Trophoblast cell (in vitro differentiated cells and primary cell): Measurements from ENCODE around the gene PLEKHM3.

Source experiments
- DNase-seq, 2 donors: peaks; one replicate each; pipeline ENCODE4 v3.0.0-alpha.2; 2016
- H2AFZ ChIP-seq: 2 replicates; pipeline ENCODE4 v1.6.1; 2013; ENCODE audit warnings: low read length, moderate library complexity, mild to moderate bottlenecking; ENCODE audit not compliant: insufficient read depth, poor library complexity
- H2AK5ac ChIP-seq: 2 replicates; pipeline ENCODE4 v1.6.1; 2013; ENCODE audit warnings: mild to moderate bottlenecking, low read length
- H2BK120ac ChIP-seq: 2 replicates; pipeline ENCODE4 v1.6.1; 2013; ENCODE audit warnings: low read length, mild to moderate bottlenecking, moderate library complexity; ENCODE audit not compliant: insufficient read depth, poor library complexity
- H2BK12ac ChIP-seq: 2 replicates; pipeline ENCODE4 v1.6.1; 2013; ENCODE audit warnings: mild to moderate bottlenecking, low read length, moderate library complexity
- H2BK5ac ChIP-seq: 2 replicates; pipeline ENCODE4 v1.6.1; 2013; ENCODE audit warnings: low read length, low read depth, moderate library complexity, mild to moderate bottlenecking; ENCODE audit not compliant: poor library complexity
- H3K14ac ChIP-seq: 2 replicates; pipeline ENCODE4 v1.6.1; 2013; ENCODE audit warnings: mild to moderate bottlenecking, low read length
- H3K18ac ChIP-seq: 2 replicates; pipeline ENCODE4 v1.6.1; 2013; ENCODE audit warnings: mild to moderate bottlenecking, low read length
- H3K23ac ChIP-seq: 2 replicates; pipeline ENCODE4 v1.6.1; 2013; ENCODE audit warnings: low read length
- H3K27ac ChIP-seq: 2 replicates; pipeline ENCODE4 v1.5.1; 2013; ENCODE audit warnings: low read depth, mild to moderate bottlenecking, inconsistent platforms, low read length, moderate library complexity
- H3K27me3 ChIP-seq: 2 replicates; pipeline ENCODE4 v1.6.1; 2013; ENCODE audit warnings: inconsistent platforms, mild to moderate bottlenecking, low read length, moderate library complexity; ENCODE audit not compliant: insufficient read depth
- H3K36me3 ChIP-seq, 2 experiments: 1 replicate in 1 of 2; 2 replicates in 1 of 2; pipeline ENCODE4 v1.6.1; 2013; ENCODE audit warnings: low read length in 2 of 2, mild to moderate bottlenecking in 2 of 2, moderate library complexity in 1 of 2; ENCODE audit not compliant: insufficient read depth in 2 of 2, control insufficient read depth in 1 of 2
- H3K4ac ChIP-seq: 2 replicates; pipeline ENCODE4 v1.6.1; 2013; ENCODE audit warnings: low read depth, mild to moderate bottlenecking, low read length, moderate library complexity
- H3K4me1 ChIP-seq, 2 experiments: 1 replicate in 1 of 2; 2 replicates in 1 of 2; pipeline ENCODE4 v1.6.1; 2013; ENCODE audit warnings: low read length in 2 of 2, mild to moderate bottlenecking in 2 of 2, moderate library complexity in 1 of 2; ENCODE audit not compliant: insufficient read depth in 2 of 2, control insufficient read depth in 1 of 2
- H3K4me2 ChIP-seq: 2 replicates; pipeline ENCODE4 v1.6.1; 2013; ENCODE audit warnings: inconsistent platforms, mild to moderate bottlenecking, low read length, moderate library complexity
- H3K4me3 ChIP-seq: 2 replicates; pipeline ENCODE4 v1.5.1; 2013; ENCODE audit warnings: mild to moderate bottlenecking, low read depth, low read length, inconsistent platforms
- H3K79me1 ChIP-seq: one replicate; pipeline ENCODE4 v1.6.1; 2013; ENCODE audit warnings: low read length
- H3K79me2 ChIP-seq: 2 replicates; pipeline ENCODE4 v1.6.1; 2013; ENCODE audit warnings: low read length, mild to moderate bottlenecking; ENCODE audit not compliant: control insufficient read depth, insufficient read depth, poor library complexity
- H3K9ac ChIP-seq: 2 replicates; pipeline ENCODE4 v1.6.1; 2013; ENCODE audit warnings: mild to moderate bottlenecking, low read length
- H3K9me3 ChIP-seq: 2 replicates; pipeline ENCODE4 v1.6.1; 2013; ENCODE audit warnings: low read depth, mild to moderate bottlenecking, control low read depth, inconsistent platforms, low read length; ENCODE audit not compliant: insufficient read depth
- H4K12ac ChIP-seq: 2 replicates; pipeline ENCODE4 v1.6.1; 2013; ENCODE audit warnings: low read depth, mild to moderate bottlenecking, low read length, moderate library complexity
- H4K8ac ChIP-seq: 2 replicates; pipeline ENCODE4 v1.6.1; 2013; ENCODE audit warnings: low read depth, mild to moderate bottlenecking, low read length, moderate library complexity
- H4K91ac ChIP-seq: one replicate; pipeline ENCODE4 v1.6.1; 2013; ENCODE audit warnings: low read depth, mild to moderate bottlenecking, low read length, moderate library complexity
- WGBS: extraction: QIAGEN DNeasy Blood & Tissue Kit; methylation state at CpG from one replicate; pipeline ENCODE4 v1.1.7; 2013; ENCODE audit warnings: missing lambda C conversion rate; ENCODE audit not compliant: insufficient read length, insufficient coverage; ENCODE audit errors: extremely low coverage; 5-methylcytosine and 5-hydroxymethylcytosine counted together

The PLEKHM3 gene

GRCh38 chr2:207935121-207935990 lies 90.0 kb downstream of the PLEKHM3 start:
- Histone ChIP-seq H2BK120ac (no peak overlapping the region), H3K4me1 (peaks cover 0 to 4% of the 10 kb centered on the region in 2 experiments), H2BK12ac (no peak overlapping the region), H3K36me3 (peaks cover 0 to 3% of the 10 kb centered on the region in 2 experiments), H3K23ac (no peak overlapping the region), H3K4me3 (no peak overlapping the region), H4K8ac (no peak overlapping the region), H2AK5ac (no peak overlapping the region), H3K9me3 (no peaks in the 10 kb centered on the region), H3K79me2 (no peaks in the 10 kb centered on the region), H3K18ac (no peak overlapping the region), H3K4me2 (no peak overlapping the region), H3K4ac (no peak overlapping the region), H3K79me1 (no peaks in the 10 kb centered on the region), H3K9ac (no peak overlapping the region), H4K12ac (no peak overlapping the region), H3K14ac (no peak overlapping the region), H2AFZ (no peak overlapping the region), H3K27ac (no peak overlapping the region), H2BK5ac (no peak overlapping the region), H3K27me3 (no peaks in the 10 kb centered on the region), H4K91ac (no peak overlapping the region)
- DNase-seq, result no peak
- no CpG with 5 or more reads among the region's 7 CpGs for WGBS

GRCh38 chr2:207934720-207935119 lies 90.6 kb downstream of the PLEKHM3 start:
- peaks cover 0 to 4% of the 10 kb centered on the region in 2 experiments for H3K4me1 ChIP-seq
- H2BK12ac ChIP-seq, result no peak overlapping the region
- H3K27me3 ChIP-seq, result no peaks in the 10 kb centered on the region
- H3K4ac ChIP-seq, result no peak overlapping the region
- H3K79me1 ChIP-seq, result no peaks in the 10 kb centered on the region
- H3K36me3 ChIP-seq, result peaks cover 0 to 3% of the 10 kb centered on the region in 2 experiments
- H3K79me2 ChIP-seq, result no peaks in the 10 kb centered on the region
- no peak overlapping the region for H4K8ac ChIP-seq
- WGBS, result no CpG with 5 or more reads among the region's 7 CpGs
- no peak overlapping the region for H3K18ac ChIP-seq
- no peak overlapping the region for H4K91ac ChIP-seq
- H3K9me3 ChIP-seq, result no peaks in the 10 kb centered on the region
- peak in 1 of 2 donors; percentile 54 for DNase-seq
- H2BK5ac ChIP-seq, result no peak overlapping the region
- no peak overlapping the region for H3K9ac ChIP-seq
- H3K4me2 ChIP-seq, result no peak overlapping the region
- no peak overlapping the region for H4K12ac ChIP-seq
- H3K4me3 ChIP-seq, result no peak overlapping the region
- H3K14ac ChIP-seq, result no peak overlapping the region
- no peak overlapping the region for H2AFZ ChIP-seq
- no peak overlapping the region for H2AK5ac ChIP-seq
- H2BK120ac ChIP-seq, result no peak overlapping the region
- H3K27ac ChIP-seq, result no peak overlapping the region
- no peak overlapping the region for H3K23ac ChIP-seq

GRCh38 chr2:207933396-207934065 lies 91.8 kb downstream of the PLEKHM3 start:
- Histone ChIP-seq H3K4ac (no peak overlapping the region), H3K27me3 (no peaks in the 10 kb centered on the region), H3K79me1 (no peaks in the 10 kb centered on the region), H3K14ac (no peak overlapping the region), H4K8ac (no peak overlapping the region), H3K27ac (no peak overlapping the region), H3K9me3 (no peaks in the 10 kb centered on the region), H4K91ac (no peak overlapping the region), H3K4me2 (no peak overlapping the region), H3K18ac (no peak overlapping the region), H3K36me3 (peaks cover 0 to 3% of the 10 kb centered on the region in 2 experiments), H2AK5ac (no peak overlapping the region), H3K79me2 (no peaks in the 10 kb centered on the region), H2BK5ac (no peak overlapping the region), H3K23ac (no peak overlapping the region), H3K4me3 (no peak overlapping the region), H3K9ac (no peak overlapping the region), H2BK12ac (no peak overlapping the region), H4K12ac (no peak overlapping the region), H3K4me1 (peaks cover 0 to 4% of the 10 kb centered on the region in 2 experiments), H2AFZ (no peak overlapping the region), H2BK120ac (no peak overlapping the region)
- no CpG with 5 or more reads among the region's 9 CpGs for WGBS
- no peak for DNase-seq

GRCh38 chr2:207932106-207932505 lies 93.2 kb downstream of the PLEKHM3 start:
- Histone ChIP-seq H3K27ac (no peak overlapping the region), H3K23ac (no peak overlapping the region), H3K14ac (no peak overlapping the region), H3K18ac (no peak overlapping the region), H4K91ac (no peak overlapping the region), H3K9ac (no peak overlapping the region), H2BK5ac (no peak overlapping the region), H4K8ac (no peak overlapping the region), H3K4me2 (no peak overlapping the region), H3K79me1 (no peaks in the 10 kb centered on the region), H3K4me3 (no peak overlapping the region), H3K9me3 (no peaks in the 10 kb centered on the region), H2AK5ac (no peak overlapping the region), H3K36me3 (peaks cover 0 to 3% of the 10 kb centered on the region in 2 experiments), H4K12ac (no peak overlapping the region), H2BK120ac (no peak overlapping the region), H3K4ac (no peak overlapping the region), H3K79me2 (no peaks in the 10 kb centered on the region), H3K27me3 (no peaks in the 10 kb centered on the region), H2AFZ (no peak overlapping the region), H3K4me1 (peaks cover 0 to 4% of the 10 kb centered on the region in 2 experiments), H2BK12ac (no peak overlapping the region)
- peak in 1 of 2 donors; percentile 20 for DNase-seq
- no CpG with 5 or more reads among the region's 1 CpG for WGBS
